Measurements from ENCODE around the gene TIGD7.

GRCh38 chr16:3282103-3282729 is 23.0 kb downstream of the TIGD7 start:
- TF ChIP-seq POLR2A (IDR thresholded peaks at IDR 0.05; ENCODE audit: low read length) (no peak), GATA1 (IDR thresholded peaks at IDR 0.05; ENCODE audit: low read depth, low read length) (no peak)
